HUES6 (cell line): Measurements from ENCODE around the gene QRICH1.

Experiments
- H3K27ac ChIP-seq: 2 replicates; pipeline ENCODE4 v1.7.0; 2013; ENCODE audit warnings: low read depth, mild to moderate bottlenecking, low read length, inconsistent platforms
- H3K27me3 ChIP-seq: 2 replicates; pipeline ENCODE4 v1.6.1; 2013; ENCODE audit warnings: low read length; ENCODE audit not compliant: control insufficient read depth, insufficient read depth
- H3K36me3 ChIP-seq: 2 replicates; pipeline ENCODE4 v1.6.1; 2013; ENCODE audit warnings: low read length; ENCODE audit not compliant: control insufficient read depth, insufficient read depth
- H3K4me1 ChIP-seq: 2 replicates; pipeline ENCODE4 v1.6.1; 2013; ENCODE audit warnings: low read length; ENCODE audit not compliant: control insufficient read depth, insufficient read depth
- H3K4me3 ChIP-seq: 2 replicates; pipeline ENCODE4 v1.5.1; 2013; ENCODE audit warnings: low read depth, low read length
- H3K9ac ChIP-seq: one replicate; pipeline ENCODE4 v1.6.1; 2013; ENCODE audit warnings: mild to moderate bottlenecking, low read length
- H3K9me3 ChIP-seq: 2 replicates; pipeline ENCODE4 v1.6.1; 2013; ENCODE audit warnings: low read depth, low read length; ENCODE audit not compliant: control insufficient read depth, insufficient read depth

Gene QRICH1, protein sequence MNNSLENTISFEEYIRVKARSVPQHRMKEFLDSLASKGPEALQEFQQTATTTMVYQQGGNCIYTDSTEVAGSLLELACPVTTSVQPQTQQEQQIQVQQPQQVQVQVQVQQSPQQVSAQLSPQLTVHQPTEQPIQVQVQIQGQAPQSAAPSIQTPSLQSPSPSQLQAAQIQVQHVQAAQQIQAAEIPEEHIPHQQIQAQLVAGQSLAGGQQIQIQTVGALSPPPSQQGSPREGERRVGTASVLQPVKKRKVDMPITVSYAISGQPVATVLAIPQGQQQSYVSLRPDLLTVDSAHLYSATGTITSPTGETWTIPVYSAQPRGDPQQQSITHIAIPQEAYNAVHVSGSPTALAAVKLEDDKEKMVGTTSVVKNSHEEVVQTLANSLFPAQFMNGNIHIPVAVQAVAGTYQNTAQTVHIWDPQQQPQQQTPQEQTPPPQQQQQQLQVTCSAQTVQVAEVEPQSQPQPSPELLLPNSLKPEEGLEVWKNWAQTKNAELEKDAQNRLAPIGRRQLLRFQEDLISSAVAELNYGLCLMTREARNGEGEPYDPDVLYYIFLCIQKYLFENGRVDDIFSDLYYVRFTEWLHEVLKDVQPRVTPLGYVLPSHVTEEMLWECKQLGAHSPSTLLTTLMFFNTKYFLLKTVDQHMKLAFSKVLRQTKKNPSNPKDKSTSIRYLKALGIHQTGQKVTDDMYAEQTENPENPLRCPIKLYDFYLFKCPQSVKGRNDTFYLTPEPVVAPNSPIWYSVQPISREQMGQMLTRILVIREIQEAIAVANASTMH

GRCh38 chr3:49093853-49094767 lies at the start of gene QRICH1:
QRICH1 (minus strand) TSS chr3:49094071; CDS start chr3:49077017, 17,054 bp downstream.
- no peaks in the 10 kb centered on the region for H3K9me3 ChIP-seq
- no peaks in the 10 kb centered on the region for H3K27me3 ChIP-seq
- H3K4me3 ChIP-seq = peak within 1 kb of the TSS; percentile 85
- peak within 1 kb of the TSS; percentile 94 for H3K27ac ChIP-seq
- H3K4me1 ChIP-seq = peaks cover 7% of the 10 kb centered on the region; the same call in 1 of the 2 replicates
- H3K36me3 ChIP-seq = peaks cover 44% of the 10 kb centered on the region
- H3K9ac ChIP-seq = peak within 1 kb of the TSS; percentile 95

- H3K9me3 ChIP-seq = peaks cover 22% of the 10 kb centered on the region
- no peak overlapping the region for H3K4me3 ChIP-seq
- H3K27ac ChIP-seq = no peak overlapping the region
- H3K9ac ChIP-seq = no peak overlapping the region
- H3K4me1 ChIP-seq = no peaks in the 10 kb centered on the region
- no peaks in the 10 kb centered on the region for H3K36me3 ChIP-seq
- H3K27me3 ChIP-seq = no peaks in the 10 kb centered on the region
Measured at GRCh38 chr3:49140080-49140479, 46.2 kb upstream of the QRICH1 start.

DNA sequence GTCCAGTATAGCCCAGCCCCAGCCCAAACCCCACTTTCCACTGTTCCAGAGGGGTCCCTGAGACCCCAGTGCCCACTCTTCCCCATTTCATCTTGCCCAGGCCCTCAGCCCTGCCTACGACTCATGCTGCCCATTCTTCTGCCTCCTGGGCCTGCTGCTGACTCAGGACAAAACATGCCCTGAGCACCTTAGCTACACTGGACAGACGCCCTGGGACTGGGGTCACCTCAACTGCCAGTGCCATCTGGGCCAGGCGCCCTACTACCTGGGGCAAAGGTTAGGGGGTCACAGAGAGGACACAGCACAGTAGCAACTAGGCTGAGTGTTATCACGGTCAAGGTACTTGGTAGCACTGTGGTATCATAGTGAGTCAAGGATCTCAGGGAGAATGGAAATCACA lies 41.6 kb upstream of the QRICH1 start:
- peaks cover 5% of the 10 kb centered on the region; the same call in 1 of the 2 replicates for H3K36me3 ChIP-seq
- H3K27ac ChIP-seq = no peak overlapping the region
- H3K4me1 ChIP-seq = peaks cover 8% of the 10 kb centered on the region
- H3K9ac ChIP-seq = no peak overlapping the region
- no peak overlapping the region for H3K4me3 ChIP-seq
- H3K9me3 ChIP-seq = no peaks in the 10 kb centered on the region
- H3K27me3 ChIP-seq = no peaks in the 10 kb centered on the region

- no peak overlapping the region; the same call in 1 of the 2 replicates for H3K4me3 ChIP-seq
- H3K27me3 ChIP-seq = no peaks in the 10 kb centered on the region
- H3K36me3 ChIP-seq = peaks cover 10% of the 10 kb centered on the region; the same call in 1 of the 2 replicates
- H3K4me1 ChIP-seq = peaks cover 8% of the 10 kb centered on the region
- no peak overlapping the region for H3K27ac ChIP-seq
- H3K9me3 ChIP-seq = no peaks in the 10 kb centered on the region
- H3K9ac ChIP-seq = no peak overlapping the region
Measured at GRCh38 chr3:49134471-49135265, 40.8 kb upstream of the QRICH1 start.

- peaks cover 14% of the 10 kb centered on the region; the same call in 1 of the 2 replicates for H3K36me3 ChIP-seq
- H3K4me3 ChIP-seq = peak overlapping the region; percentile 79
- H3K27me3 ChIP-seq = no peaks in the 10 kb centered on the region
- H3K27ac ChIP-seq = peak overlapping the region; percentile 33; the same call in 1 of the 2 replicates
- peak overlapping the region; percentile 76 for H3K9ac ChIP-seq
- peaks cover 8% of the 10 kb centered on the region for H3K4me1 ChIP-seq
- H3K9me3 ChIP-seq = no peaks in the 10 kb centered on the region
Measured at GRCh38 chr3:49133226-49133951, 39.5 kb upstream of the QRICH1 start.

GRCh38 chr3:49132437-49133225 lies 38.8 kb upstream of the QRICH1 start, which contains the start of gene LAMB2:
LAMB2 (minus strand) TSS chr3:49133050; CDS start chr3:49132867, 183 bp downstream.
- Histone ChIP-seq H3K4me3 (peak within 1 kb of the TSS; percentile 79), H3K9ac (peak within 1 kb of the TSS; percentile 76), H3K9me3 (no peaks in the 10 kb centered on the region), H3K36me3 (peaks cover 19% of the 10 kb centered on the region; the same call in 1 of the 2 replicates), H3K4me1 (peaks cover 8% of the 10 kb centered on the region), H3K27me3 (no peaks in the 10 kb centered on the region), H3K27ac (peak within 1 kb of the TSS; percentile 33; the same call in 1 of the 2 replicates)

DNA sequence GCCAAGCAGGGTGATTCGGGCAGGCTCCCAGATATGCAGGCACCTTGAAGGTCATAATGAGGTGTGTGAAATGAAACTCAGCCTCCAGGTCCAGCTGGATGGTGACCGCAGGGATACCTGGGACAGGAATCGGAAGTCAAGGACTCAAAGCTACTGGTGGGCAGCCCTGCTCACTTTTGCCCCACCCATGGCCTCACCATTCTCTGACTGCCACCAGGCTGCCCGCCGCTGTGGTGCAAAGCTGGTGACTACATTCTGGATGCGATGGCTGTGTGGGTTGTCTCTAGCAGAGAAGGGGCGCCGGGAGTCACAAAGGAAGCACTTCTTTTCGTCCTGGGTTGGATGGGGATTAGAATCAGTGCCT lies 38.2 kb upstream of the QRICH1 start:
- no peaks in the 10 kb centered on the region for H3K9me3 ChIP-seq
- H3K36me3 ChIP-seq = peaks cover 19% of the 10 kb centered on the region; the same call in 1 of the 2 replicates
- peak overlapping the region; percentile 79 for H3K4me3 ChIP-seq
- H3K27me3 ChIP-seq = no peaks in the 10 kb centered on the region
- no peak overlapping the region for H3K27ac ChIP-seq
- peak overlapping the region; percentile 76 for H3K9ac ChIP-seq
- peaks cover 8% of the 10 kb centered on the region for H3K4me1 ChIP-seq

DNA sequence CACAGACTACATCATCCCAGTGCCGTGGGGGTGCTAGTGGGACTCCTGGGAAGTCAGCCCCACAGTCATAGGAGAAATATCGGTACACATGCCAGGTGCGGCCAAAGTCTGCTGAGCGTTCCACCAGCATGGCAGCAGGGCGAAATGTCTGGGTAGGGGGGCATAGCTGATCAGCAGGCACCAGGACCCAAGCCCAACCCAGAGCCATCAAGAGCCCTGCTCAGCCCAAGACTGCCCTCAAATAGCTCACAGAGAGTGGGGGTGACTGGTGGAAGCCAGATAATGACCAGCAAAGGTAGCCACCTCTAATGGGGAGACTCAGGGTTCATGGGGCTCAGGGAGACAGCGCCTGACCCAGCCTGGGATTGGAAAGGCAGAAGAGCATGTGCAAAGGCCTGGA lies 37.7 kb upstream of the QRICH1 start:
- H3K4me3 ChIP-seq = peak overlapping the region; percentile 79; the same call in 1 of the 2 replicates
- peak overlapping the region; percentile 76 for H3K9ac ChIP-seq
- peaks cover 8% of the 10 kb centered on the region for H3K4me1 ChIP-seq
- H3K36me3 ChIP-seq = peaks cover 20% of the 10 kb centered on the region; the same call in 1 of the 2 replicates
- H3K27me3 ChIP-seq = no peaks in the 10 kb centered on the region
- H3K9me3 ChIP-seq = no peaks in the 10 kb centered on the region
- no peak overlapping the region for H3K27ac ChIP-seq

GRCh38 chr3:49131040-49131439 lies 37.2 kb upstream of the QRICH1 start:
- Histone ChIP-seq H3K27me3 (no peaks in the 10 kb centered on the region), H3K9ac (no peak overlapping the region), H3K36me3 (peaks cover 24% of the 10 kb centered on the region; the same call in 1 of the 2 replicates), H3K4me3 (no peak overlapping the region), H3K9me3 (no peaks in the 10 kb centered on the region), H3K27ac (no peak overlapping the region), H3K4me1 (peaks cover 8% of the 10 kb centered on the region)
